ENCODE measurements around the gene NANOGP8.

NANOGP8 gene

GRCh38 chr15:35061161-35061824, 23.8 kb downstream of the NANOGP8 start:
- no peak for DNase-seq (ENCODE audit: low read depth, low spot score)

- no peak for DNase-seq (ENCODE audit: low read depth, low spot score)
These were observed 24.5 kb downstream of the NANOGP8 start for GRCh38 chr15:35060591-35060990.

GRCh38 chr15:35058534-35059054, 26.5 kb downstream of the NANOGP8 start:
- DNase-seq (ENCODE audit: low read depth, low spot score) = no peak

GRCh38 chr15:35055416-35056105, 29.5 kb downstream of the NANOGP8 start:
- DNase-seq (ENCODE audit: low read depth, low spot score) = no peak

- DNase-seq (ENCODE audit: low read depth, low spot score) = no peak
These were observed 30.7 kb downstream of the NANOGP8 start for GRCh38 chr15:35054380-35054779.

- no peak for DNase-seq (ENCODE audit: low read depth, low spot score)
These were observed 37.1 kb downstream of the NANOGP8 start for GRCh38 chr15:35047996-35048395.

GRCh38 chr15:35047528-35047927, 37.6 kb downstream of the NANOGP8 start:
- DNase-seq (ENCODE audit: low read depth, low spot score) = no peak

GRCh38 chr15:35043373-35044095, 41.6 kb downstream of the NANOGP8 start:
- DNase-seq (ENCODE audit: low read depth, low spot score) = no peak

- DNase-seq (ENCODE audit: low read depth, low spot score) = no peak
These were observed 44.5 kb downstream of the NANOGP8 start for GRCh38 chr15:35040339-35041255.

GRCh38 chr15:35038626-35039451, 46.3 kb downstream of the NANOGP8 start:
- no peak for DNase-seq (ENCODE audit: low read depth, low spot score)
